ENCODE data around the gene PRPF6.
"Not testable (repeated sequence)": the region's sequence is repeated elsewhere in the genome, so short reads cannot be mapped to it uniquely, and the experiment has no call there.

PRPF6 gene

GRCh38 chr20:63946986-63947637 lies 33.8 kb upstream of the PRPF6 start:
- DNase-seq: no peak

GRCh38 chr20:63947638-63948456 lies 33.1 kb upstream of the PRPF6 start:
- DNase-seq: no peak

- DNase-seq: no peak
Measured at GRCh38 chr20:63950701-63951397, 30.1 kb upstream of the PRPF6 start.

GRCh38 chr20:63951398-63952209 lies 29.3 kb upstream of the PRPF6 start:
- DNase-seq: no peak

GRCh38 chr20:63952210-63952535 lies 28.8 kb upstream of the PRPF6 start:
- DNase-seq: no peak

GRCh38 chr20:63952769-63953168 lies 28.2 kb upstream of the PRPF6 start:
- no peak for DNase-seq

GRCh38 chr20:63953764-63954429 lies 27.0 kb upstream of the PRPF6 start:
- DNase-seq: no peak

GRCh38 chr20:63955281-63955826 lies 25.6 kb upstream of the PRPF6 start:
- DNase-seq: no peak

GRCh38 chr20:63955827-63956663 lies 24.9 kb upstream of the PRPF6 start, which contains the start of gene UCKL1:
Gene UCKL1 (minus strand): TSS chr20:63956416. CDS start chr20:63956372, 44 bp downstream.
- peak; percentile 82 for DNase-seq

GRCh38 chr20:63956664-63957003 lies 24.3 kb upstream of the PRPF6 start:
- DNase-seq: no peak

- DNase-seq: peak; percentile 45
Measured at GRCh38 chr20:63957004-63957689, 23.8 kb upstream of the PRPF6 start.

- DNase-seq: no peak
Measured at GRCh38 chr20:63957690-63958441, 23.1 kb upstream of the PRPF6 start.

- no peak for DNase-seq
Measured at GRCh38 chr20:63958471-63958870, 22.5 kb upstream of the PRPF6 start.

GRCh38 chr20:63958964-63959698 lies 21.8 kb upstream of the PRPF6 start:
- DNase-seq: no peak

GRCh38 chr20:63959699-63960075 lies 21.2 kb upstream of the PRPF6 start:
- no peak for DNase-seq

GRCh38 chr20:63960654-63961621 lies 20.0 kb upstream of the PRPF6 start:
- DNase-seq: not testable (repeated sequence)

- no peak for DNase-seq
Measured at GRCh38 chr20:63961664-63962425, 19.1 kb upstream of the PRPF6 start.

Measured in NK-92 treated with Interleukin-12 subunit alpha and Interleukin-12 subunit beta, amount 100 ng/mL, for 24 hours (cell line).